ENCODE results near the gene ARID1B.

GRCh38 chr6:156880913-156881312, 103.7 kb downstream of the ARID1B start:
- TF ChIP-seq CTCF (conservative IDR thresholded peaks at IDR 0.05) (no peak), EZH2 (IDR thresholded peaks at IDR 0.05; ENCODE audit: low read depth) (no peak)

Data from PC-9 (cell line).